Measurements from ENCODE around the gene CST1. TPM values are rescaled to one million over a fixed set of nuclear protein-coding genes. Genes with fewer than 3 reads are reported as not detected.
A peak's percentile ranks its signal among the peaks of the same experiment; 100 is the strongest.
"Not testable (repeated sequence)": the region's sequence is repeated elsewhere in the genome, so short reads cannot be mapped to it uniquely, and the experiment has no call there.

CST1 gene
- total RNA-seq, 2 donors from 2014 or later = not detected

- H3K9me3 ChIP-seq = no peaks in the 10 kb centered on the region
- no peak overlapping the region for H3K4me3 ChIP-seq
- H3K36me3 ChIP-seq (replicated peaks in 1 of 2; ENCODE audit: insufficient read depth in 1 of 2, low read depth in 2 of 2) = no peaks in the 10 kb centered on the region
- WGBS, 2 donors = 81 to 100% methylated on average over 1 of the region's 1 CpG
- ATAC-seq (no peak), DNase-seq (no peak)
- H3K4me1 ChIP-seq = no peaks in the 10 kb centered on the region
- no peaks in the 10 kb centered on the region for H3K27me3 ChIP-seq
- intact Hi-C loops (cut with DNase I) = no loop called here
- TF ChIP-seq, protein P1, sequence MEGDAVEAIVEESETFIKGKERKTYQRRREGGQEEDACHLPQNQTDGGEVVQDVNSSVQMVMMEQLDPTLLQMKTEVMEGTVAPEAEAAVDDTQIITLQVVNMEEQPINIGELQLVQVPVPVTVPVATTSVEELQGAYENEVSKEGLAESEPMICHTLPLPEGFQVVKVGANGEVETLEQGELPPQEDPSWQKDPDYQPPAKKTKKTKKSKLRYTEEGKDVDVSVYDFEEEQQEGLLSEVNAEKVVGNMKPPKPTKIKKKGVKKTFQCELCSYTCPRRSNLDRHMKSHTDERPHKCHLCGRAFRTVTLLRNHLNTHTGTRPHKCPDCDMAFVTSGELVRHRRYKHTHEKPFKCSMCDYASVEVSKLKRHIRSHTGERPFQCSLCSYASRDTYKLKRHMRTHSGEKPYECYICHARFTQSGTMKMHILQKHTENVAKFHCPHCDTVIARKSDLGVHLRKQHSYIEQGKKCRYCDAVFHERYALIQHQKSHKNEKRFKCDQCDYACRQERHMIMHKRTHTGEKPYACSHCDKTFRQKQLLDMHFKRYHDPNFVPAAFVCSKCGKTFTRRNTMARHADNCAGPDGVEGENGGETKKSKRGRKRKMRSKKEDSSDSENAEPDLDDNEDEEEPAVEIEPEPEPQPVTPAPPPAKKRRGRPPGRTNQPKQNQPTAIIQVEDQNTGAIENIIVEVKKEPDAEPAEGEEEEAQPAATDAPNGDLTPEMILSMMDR (IDR thresholded peaks at IDR 0.05) = no peak
- no peak for TF ChIP-seq POLR2A (IDR thresholded peaks at IDR 0.05)
- no peak overlapping the region for H3K27ac ChIP-seq
These were observed 15.8 kb upstream of the CST1 start for GRCh38 chr20:23766531-23766930.

DNA sequence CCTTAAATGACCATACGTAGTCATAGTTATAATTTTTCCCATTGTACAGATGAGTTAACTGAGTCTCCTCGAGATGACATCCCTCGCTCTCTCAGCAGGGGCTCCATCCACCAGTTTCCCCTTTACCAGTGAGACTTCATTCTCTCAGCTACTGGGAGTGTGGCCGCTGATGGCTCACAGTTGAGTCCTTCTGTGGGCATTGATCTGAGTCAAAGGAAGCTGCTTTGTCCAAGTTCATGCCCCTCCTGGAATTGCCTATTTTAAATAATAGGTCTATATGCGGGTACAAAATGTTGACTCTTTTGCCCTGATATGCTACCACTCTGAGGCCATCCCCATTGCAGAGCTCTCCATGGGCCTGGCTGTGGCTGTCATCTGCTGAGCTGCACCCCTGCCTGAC lies 14.8 kb upstream of the CST1 start:
- intact Hi-C loops (cut with DNase I) = no loop called here
- Histone ChIP-seq H3K9me3 (no peaks in the 10 kb centered on the region), H3K4me3 (no peak overlapping the region), H3K27me3 (no peaks in the 10 kb centered on the region), H3K4me1 (no peaks in the 10 kb centered on the region), H3K27ac (no peak overlapping the region), H3K36me3 (replicated peaks in 1 of 2; ENCODE audit: insufficient read depth in 1 of 2, low read depth in 2 of 2) (no peaks in the 10 kb centered on the region)
- no peak for DNase-seq
- 63 to 78% methylated on average over 5 of the region's 5 CpGs for WGBS, 2 donors
- no peak for ATAC-seq
- TF ChIP-seq, protein P1 (IDR thresholded peaks at IDR 0.05) = no peak
- no peak for TF ChIP-seq POLR2A (IDR thresholded peaks at IDR 0.05)

DNA sequence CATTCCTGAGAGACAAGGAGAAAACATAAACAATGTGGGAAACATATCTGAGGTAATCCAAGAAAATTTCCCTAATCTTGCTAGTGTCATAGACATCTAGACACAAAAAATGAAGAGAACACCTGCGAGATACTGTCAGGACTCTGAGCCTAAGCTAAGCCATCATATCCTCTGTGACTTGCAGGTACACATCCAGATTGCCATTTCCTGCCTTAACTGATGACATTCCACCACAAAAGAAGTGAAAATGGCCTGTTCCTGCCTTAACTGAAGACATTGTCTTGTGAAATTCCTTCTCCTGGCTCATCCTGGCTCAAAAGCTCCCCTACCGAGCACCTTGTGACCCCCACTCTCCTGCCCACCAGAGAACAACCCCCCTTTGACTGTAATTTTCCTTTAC lies 13.9 kb upstream of the CST1 start:
- H3K27me3 ChIP-seq; ATAC-seq; H3K4me3 ChIP-seq; DNase-seq; H3K4me1 ChIP-seq; H3K27ac ChIP-seq; H3K36me3 ChIP-seq (replicated peaks in 1 of 2; ENCODE audit: insufficient read depth in 1 of 2, low read depth in 2 of 2); H3K9me3 ChIP-seq; intact Hi-C loops (cut with DNase I): not testable (repeated sequence)
- WGBS, 2 donors = 22 to 24% methylated on average over 2 of the region's 2 CpGs

DNA sequence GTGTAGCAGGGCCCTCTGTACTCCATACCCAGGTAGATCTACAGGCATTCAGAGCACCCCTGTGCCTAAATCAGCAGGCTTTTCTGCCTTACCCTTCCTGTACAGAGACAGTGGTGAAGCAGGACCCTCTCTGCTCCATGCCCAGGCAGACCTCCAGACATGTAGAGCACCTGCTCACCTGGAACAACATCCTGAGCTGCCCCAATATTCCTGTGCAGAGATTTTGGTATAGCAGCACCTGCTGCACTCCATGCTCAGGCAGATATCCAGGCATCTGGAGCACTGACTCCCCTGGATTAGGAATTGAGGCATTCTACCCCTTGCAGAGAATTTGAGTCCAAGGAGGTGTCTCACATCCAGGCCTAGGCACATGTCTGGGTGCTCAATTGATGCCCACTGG lies 12.6 kb upstream of the CST1 start:
- Histone ChIP-seq H3K27me3 (no peaks in the 10 kb centered on the region), H3K27ac (no peak overlapping the region), H3K9me3 (no peaks in the 10 kb centered on the region), H3K4me1 (no peaks in the 10 kb centered on the region), H3K36me3 (replicated peaks in 1 of 2; ENCODE audit: insufficient read depth in 1 of 2, low read depth in 2 of 2) (no peaks in the 10 kb centered on the region), H3K4me3 (no peak overlapping the region)
- TF ChIP-seq, protein P1 (IDR thresholded peaks at IDR 0.05) = no peak
- no peak for TF ChIP-seq POLR2A (IDR thresholded peaks at IDR 0.05)
- ATAC-seq = no peak
- no peak for DNase-seq
- intact Hi-C loops (cut with DNase I) = no loop called here

DNA sequence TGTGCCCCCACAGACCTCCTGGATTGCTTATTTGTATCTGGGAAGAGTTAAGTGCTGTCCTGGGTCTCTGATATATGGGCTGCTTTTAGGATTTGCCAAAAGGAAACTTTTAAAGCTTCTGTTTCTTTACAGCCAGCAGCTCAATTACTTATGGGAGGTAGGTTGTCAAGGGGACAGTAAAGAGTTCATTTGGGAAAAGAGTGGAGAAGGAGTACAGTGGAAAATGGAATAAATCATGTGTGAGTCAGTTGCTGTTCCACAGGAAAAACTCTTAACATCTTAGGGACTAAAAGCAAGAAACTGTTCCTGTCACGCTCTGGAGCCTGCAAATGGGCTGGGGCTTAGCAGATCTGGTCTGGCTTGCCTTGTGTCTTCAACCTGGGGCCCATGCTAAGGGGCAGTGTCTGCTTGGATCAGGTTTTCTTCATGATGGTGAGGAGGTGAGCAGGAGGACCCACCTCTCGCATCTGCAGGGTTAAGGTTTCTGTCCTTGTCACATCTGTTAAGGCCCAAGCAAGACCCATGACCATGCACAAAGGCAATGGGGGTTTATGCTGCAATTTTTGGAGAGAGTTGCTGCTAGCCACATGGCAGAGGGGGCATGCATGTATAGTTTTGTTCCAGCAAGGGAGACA lies 8.7 kb upstream of the CST1 start:
- Histone ChIP-seq H3K27me3 (no peaks in the 10 kb centered on the region), H3K4me3 (no peak overlapping the region), H3K27ac (no peak overlapping the region), H3K9me3 (no peaks in the 10 kb centered on the region), H3K36me3 (replicated peaks in 1 of 2; ENCODE audit: insufficient read depth in 1 of 2, low read depth in 2 of 2) (no peaks in the 10 kb centered on the region), H3K4me1 (no peaks in the 10 kb centered on the region)
- ATAC-seq = no peak
- TF ChIP-seq POLR2A (IDR thresholded peaks at IDR 0.05) = no peak
- TF ChIP-seq, protein P1 (IDR thresholded peaks at IDR 0.05) = no peak
- no peak for DNase-seq
- intact Hi-C loops (cut with DNase I) = no loop called here
- WGBS, 2 donors = 54 to 74% methylated on average over 2 of the region's 2 CpGs

DNA sequence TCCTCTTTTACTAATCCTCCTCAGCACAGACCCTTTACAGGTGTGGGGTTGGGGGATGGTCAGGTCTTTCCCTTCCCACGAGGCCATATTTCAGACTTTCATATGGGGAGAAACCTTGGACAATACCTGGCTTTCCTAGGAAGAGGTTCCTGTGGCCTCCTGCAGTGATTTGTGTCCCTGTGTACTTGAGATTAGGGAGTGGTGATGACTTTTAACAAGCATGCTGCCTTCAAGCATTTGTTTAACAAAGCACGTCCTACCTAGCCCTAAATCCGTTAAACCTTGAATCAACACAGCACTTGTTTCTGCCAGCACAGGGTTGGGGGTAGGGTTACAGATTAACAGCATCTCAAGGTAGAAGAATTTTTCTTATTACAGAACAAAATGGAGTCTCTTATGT lies 6.1 kb upstream of the CST1 start:
- ATAC-seq; H3K27me3 ChIP-seq; H3K4me3 ChIP-seq; H3K4me1 ChIP-seq; H3K36me3 ChIP-seq (replicated peaks in 1 of 2; ENCODE audit: insufficient read depth in 1 of 2, low read depth in 2 of 2); intact Hi-C loops (cut with DNase I); H3K27ac ChIP-seq; DNase-seq; H3K9me3 ChIP-seq: not testable (repeated sequence)
- WGBS, 2 donors = 10 to 14% methylated on average over 3 of the region's 3 CpGs

DNA sequence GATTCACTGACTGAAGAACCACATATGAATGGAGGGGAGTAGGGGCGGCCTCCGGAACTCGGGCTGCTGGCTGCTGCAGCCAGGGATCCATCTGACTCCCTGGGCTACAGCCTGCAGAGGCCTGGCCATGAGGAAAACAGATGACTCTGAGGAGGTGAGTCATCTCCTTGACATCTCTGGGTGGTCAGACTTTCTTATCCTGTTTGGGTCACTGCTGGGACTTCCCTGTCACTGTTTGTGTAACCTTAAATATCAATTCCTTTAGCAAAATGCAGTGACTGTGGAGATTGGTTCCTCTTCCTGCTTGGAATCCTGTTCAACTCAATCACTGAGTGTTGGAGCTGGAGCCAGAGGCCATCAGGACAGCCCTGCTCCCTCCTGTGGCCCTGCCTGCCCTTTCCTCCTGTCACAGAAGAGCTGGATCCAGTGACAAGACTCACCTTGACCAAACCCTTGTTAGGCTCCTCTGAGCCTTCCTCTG lies 4.4 kb upstream of the CST1 start:
- H3K27ac ChIP-seq; H3K4me1 ChIP-seq; ATAC-seq; H3K9me3 ChIP-seq; H3K36me3 ChIP-seq (replicated peaks in 1 of 2; ENCODE audit: insufficient read depth in 1 of 2, low read depth in 2 of 2); H3K4me3 ChIP-seq; intact Hi-C loops (cut with DNase I); H3K27me3 ChIP-seq: not testable (repeated sequence)
- peak in 1 of 4 donors; percentile 5 for DNase-seq
- 67 to 73% methylated on average over 3 of the region's 3 CpGs for WGBS, 2 donors
